ENCODE data around the gene HEPN1.

GRCh38 chr11:124884340-124884739, 34.7 kb upstream of the HEPN1 start:
- TF ChIP-seq CTCF (IDR thresholded peaks at IDR 0.05) (no peak), POLR2AphosphoS5 (IDR thresholded peaks at IDR 0.05; ENCODE audit: low read depth, low read length) (no peak)
- TF ChIP-seq, protein P1, sequence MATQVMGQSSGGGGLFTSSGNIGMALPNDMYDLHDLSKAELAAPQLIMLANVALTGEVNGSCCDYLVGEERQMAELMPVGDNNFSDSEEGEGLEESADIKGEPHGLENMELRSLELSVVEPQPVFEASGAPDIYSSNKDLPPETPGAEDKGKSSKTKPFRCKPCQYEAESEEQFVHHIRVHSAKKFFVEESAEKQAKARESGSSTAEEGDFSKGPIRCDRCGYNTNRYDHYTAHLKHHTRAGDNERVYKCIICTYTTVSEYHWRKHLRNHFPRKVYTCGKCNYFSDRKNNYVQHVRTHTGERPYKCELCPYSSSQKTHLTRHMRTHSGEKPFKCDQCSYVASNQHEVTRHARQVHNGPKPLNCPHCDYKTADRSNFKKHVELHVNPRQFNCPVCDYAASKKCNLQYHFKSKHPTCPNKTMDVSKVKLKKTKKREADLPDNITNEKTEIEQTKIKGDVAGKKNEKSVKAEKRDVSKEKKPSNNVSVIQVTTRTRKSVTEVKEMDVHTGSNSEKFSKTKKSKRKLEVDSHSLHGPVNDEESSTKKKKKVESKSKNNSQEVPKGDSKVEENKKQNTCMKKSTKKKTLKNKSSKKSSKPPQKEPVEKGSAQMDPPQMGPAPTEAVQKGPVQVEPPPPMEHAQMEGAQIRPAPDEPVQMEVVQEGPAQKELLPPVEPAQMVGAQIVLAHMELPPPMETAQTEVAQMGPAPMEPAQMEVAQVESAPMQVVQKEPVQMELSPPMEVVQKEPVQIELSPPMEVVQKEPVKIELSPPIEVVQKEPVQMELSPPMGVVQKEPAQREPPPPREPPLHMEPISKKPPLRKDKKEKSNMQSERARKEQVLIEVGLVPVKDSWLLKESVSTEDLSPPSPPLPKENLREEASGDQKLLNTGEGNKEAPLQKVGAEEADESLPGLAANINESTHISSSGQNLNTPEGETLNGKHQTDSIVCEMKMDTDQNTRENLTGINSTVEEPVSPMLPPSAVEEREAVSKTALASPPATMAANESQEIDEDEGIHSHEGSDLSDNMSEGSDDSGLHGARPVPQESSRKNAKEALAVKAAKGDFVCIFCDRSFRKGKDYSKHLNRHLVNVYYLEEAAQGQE (IDR thresholded peaks at IDR 0.05; ENCODE audit: insufficient read depth in 1 of 2, low read depth in 2 of 2, low read length in 1 of 2), result no peak
